AG08395 (cell line): Measurements from ENCODE around the gene AKR1B1.

Experiments
- DNase-seq: peaks from one replicate; pipeline ENCODE4 v3.0.0; 2012; ENCODE audit warnings: mixed read lengths, low spot score

AKR1B1 gene

GRCh38 chr7:134415700-134416099 lies 43.2 kb downstream of the AKR1B1 start:
- no peak for DNase-seq

GRCh38 chr7:134414109-134414508 lies 44.8 kb downstream of the AKR1B1 start:
- DNase-seq, result no peak

- no peak for DNase-seq
These were observed 51.6 kb downstream of the AKR1B1 start for GRCh38 chr7:134407311-134407710.

GRCh38 chr7:134406431-134406830 lies 52.5 kb downstream of the AKR1B1 start:
- DNase-seq, result no peak

GRCh38 chr7:134405299-134405698 lies 53.6 kb downstream of the AKR1B1 start:
- DNase-seq, result no peak

GRCh38 chr7:134403062-134403461 lies 55.8 kb downstream of the AKR1B1 start:
- DNase-seq, result no peak

- no peak for DNase-seq
These were observed 58.0 kb downstream of the AKR1B1 start for GRCh38 chr7:134400859-134401258.

GRCh38 chr7:134396031-134396430 lies 62.9 kb downstream of the AKR1B1 start:
- no peak for DNase-seq

GRCh38 chr7:134395604-134396003 lies 63.3 kb downstream of the AKR1B1 start:
- DNase-seq, result no peak

- no peak for DNase-seq
These were observed 64.8 kb downstream of the AKR1B1 start for GRCh38 chr7:134394056-134394455.
